Breast epithelium (tissue), 4 donors: ENCODE measurements around the gene DLG1. TPM values are rescaled to one million over a fixed set of nuclear protein-coding genes. Genes with fewer than 3 reads are reported as not detected.

Source experiments
- DNase-seq, 2 donors: peaks; one replicate each; pipeline ENCODE4 v3.0.0-alpha.2; 2019; ENCODE audit warnings: low spot score in 2 of 2
- H3K27ac ChIP-seq, 2 donors: fragments of 200-600 bp; sonication (generic) in 1 of 2; one replicate each; pipeline ENCODE4 v1.5.1; 2016 to 2019; ENCODE audit warnings: mild to moderate bottlenecking in 1 of 2
- H3K27me3 ChIP-seq, 2 donors: fragments of 200-600 bp; sonication (generic) in 1 of 2; one replicate each; pipeline versions ENCODE4 v1.5.1 to v1.6.0; 2017 to 2019; ENCODE audit warnings: control low read depth in 1 of 2, mild to moderate bottlenecking in 1 of 2
- H3K36me3 ChIP-seq: fragments of 200-600 bp; one replicate; pipeline ENCODE4 v1.5.1; 2019
- H3K4me1 ChIP-seq, 2 donors: fragments of 200-600 bp; sonication (generic); one replicate each; pipeline ENCODE4 v1.5.1; 2016 to 2019; ENCODE audit warnings: control low read depth in 1 of 2
- H3K4me3 ChIP-seq, 3 donors: fragments of 200-600 bp; sonication (generic); 1 replicate in 2 of 3; 2 replicates in 1 of 3; pipeline ENCODE4 v1.5.1; 2016 to 2019; ENCODE audit warnings: mild to moderate bottlenecking in 3 of 3, moderate library complexity in 2 of 3
- H3K9me3 ChIP-seq, 2 donors: fragments of 200-600 bp; sonication (generic) in 1 of 2; one replicate each; pipeline ENCODE4 v1.5.1; 2016 to 2019; ENCODE audit warnings: control low read depth in 1 of 2
- POLR2A ChIP-seq: fragments of 450-650 bp; IDR thresholded peaks from one replicate; pipeline ENCODE4 v1.6.1; 2016; ENCODE audit warnings: antibody characterized with exemption, mild to moderate bottlenecking, moderate library complexity
- POLR2AphosphoS5 ChIP-seq, 3 donors: sonication (generic); formaldehyde crosslinking; IDR thresholded peaks; one replicate each; pipeline ENCODE4 v1.6.1; 2017; ENCODE audit warnings: antibody characterized with exemption in 3 of 3
- intact Hi-C: fragments of 100-400 bp; cut with DNase I; formaldehyde crosslinking; loops from one replicate; pipeline ENCODE4 v1.15.1; 2023; ENCODE audit warnings: low total_unique reads
- total RNA-seq, 3 donors: library from RNA; depleted of rRNA; stranded (reverse); fragments of >200 nt; gene quantifications; one replicate each; pipeline ENCODE4 v1.1.0, GENCODE V29; 2016
- TF ChIP-seq, protein P1 (sequence below), 3 donors: fragments of 450-650 bp; IDR thresholded peaks; one replicate each; pipeline ENCODE4 v1.5.1; 2016 to 2017; ENCODE audit warnings: antibody characterized with exemption in 3 of 3, mild to moderate bottlenecking in 3 of 3, moderate library complexity in 3 of 3

DLG1 gene
- total RNA-seq, 3 donors from 2014 or later = 76.0 to 100 (median 76.7) TPM

DNA sequence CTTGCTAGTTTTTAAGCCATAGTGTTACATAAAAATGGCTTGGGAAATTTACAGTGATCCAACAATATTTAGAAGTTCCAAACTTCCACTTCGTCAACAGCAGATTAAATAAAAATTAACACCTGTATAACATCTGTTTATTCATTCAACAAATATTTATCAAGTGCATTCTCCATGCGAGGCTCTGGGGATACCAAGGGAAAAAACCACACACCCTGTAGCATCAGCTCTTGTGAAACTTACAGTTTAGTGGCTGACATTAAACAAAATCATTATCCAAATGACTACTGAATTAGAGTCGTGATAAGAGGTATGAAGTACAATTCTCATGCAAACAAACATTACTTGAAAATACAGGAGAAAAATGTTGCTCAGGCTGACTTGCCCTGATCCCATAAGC, 122.9 kb downstream of the DLG1 start:
- H3K27me3 ChIP-seq = no peaks in the 10 kb centered on the region
- TF ChIP-seq, protein P1, sequence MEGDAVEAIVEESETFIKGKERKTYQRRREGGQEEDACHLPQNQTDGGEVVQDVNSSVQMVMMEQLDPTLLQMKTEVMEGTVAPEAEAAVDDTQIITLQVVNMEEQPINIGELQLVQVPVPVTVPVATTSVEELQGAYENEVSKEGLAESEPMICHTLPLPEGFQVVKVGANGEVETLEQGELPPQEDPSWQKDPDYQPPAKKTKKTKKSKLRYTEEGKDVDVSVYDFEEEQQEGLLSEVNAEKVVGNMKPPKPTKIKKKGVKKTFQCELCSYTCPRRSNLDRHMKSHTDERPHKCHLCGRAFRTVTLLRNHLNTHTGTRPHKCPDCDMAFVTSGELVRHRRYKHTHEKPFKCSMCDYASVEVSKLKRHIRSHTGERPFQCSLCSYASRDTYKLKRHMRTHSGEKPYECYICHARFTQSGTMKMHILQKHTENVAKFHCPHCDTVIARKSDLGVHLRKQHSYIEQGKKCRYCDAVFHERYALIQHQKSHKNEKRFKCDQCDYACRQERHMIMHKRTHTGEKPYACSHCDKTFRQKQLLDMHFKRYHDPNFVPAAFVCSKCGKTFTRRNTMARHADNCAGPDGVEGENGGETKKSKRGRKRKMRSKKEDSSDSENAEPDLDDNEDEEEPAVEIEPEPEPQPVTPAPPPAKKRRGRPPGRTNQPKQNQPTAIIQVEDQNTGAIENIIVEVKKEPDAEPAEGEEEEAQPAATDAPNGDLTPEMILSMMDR (IDR thresholded peaks at IDR 0.05) = no peak
- no peak for TF ChIP-seq POLR2AphosphoS5 (IDR thresholded peaks at IDR 0.05)
- TF ChIP-seq POLR2A = no peak

DNA sequence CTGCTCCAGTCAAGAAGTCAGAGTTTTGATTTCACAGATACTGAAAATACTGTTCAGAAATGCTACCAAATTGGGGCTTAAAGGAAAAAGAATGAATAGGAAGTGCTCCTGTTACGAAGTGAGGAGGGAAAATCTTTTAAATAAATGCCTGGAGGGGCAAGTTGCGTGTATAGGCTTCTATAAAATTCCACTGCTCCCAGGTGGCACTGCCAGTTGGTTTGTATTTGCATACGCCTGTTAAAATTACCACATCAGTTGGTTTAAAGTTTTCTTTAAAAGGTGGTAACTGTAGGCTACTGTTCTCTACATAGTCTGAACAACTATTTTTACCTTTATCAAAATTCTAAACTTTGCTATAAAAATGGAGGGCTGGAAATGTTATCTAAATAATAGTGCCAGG, 123.5 kb downstream of the DLG1 start:
- no peak for DNase-seq
- no peak overlapping the region for H3K4me3 ChIP-seq
- H3K4me1 ChIP-seq = no peaks in the 10 kb centered on the region
- TF ChIP-seq POLR2AphosphoS5 (IDR thresholded peaks at IDR 0.05) (no peak), POLR2A (no peak)
- TF ChIP-seq, protein P1 (IDR thresholded peaks at IDR 0.05) = no peak
- no peaks in the 10 kb centered on the region for H3K36me3 ChIP-seq
- H3K27ac ChIP-seq = no peak overlapping the region
- H3K9me3 ChIP-seq = no peaks in the 10 kb centered on the region
- H3K27me3 ChIP-seq = no peaks in the 10 kb centered on the region
- intact Hi-C loops = no loop called here

More for the DNA sequence above, 122.9 kb downstream of the DLG1 start:
- H3K9me3 ChIP-seq = no peaks in the 10 kb centered on the region
- intact Hi-C loops = no loop called here
- no peaks in the 10 kb centered on the region for H3K36me3 ChIP-seq
- no peaks in the 10 kb centered on the region for H3K4me1 ChIP-seq
- H3K4me3 ChIP-seq = no peak overlapping the region
- DNase-seq = no peak
- H3K27ac ChIP-seq = no peak overlapping the region

DNA sequence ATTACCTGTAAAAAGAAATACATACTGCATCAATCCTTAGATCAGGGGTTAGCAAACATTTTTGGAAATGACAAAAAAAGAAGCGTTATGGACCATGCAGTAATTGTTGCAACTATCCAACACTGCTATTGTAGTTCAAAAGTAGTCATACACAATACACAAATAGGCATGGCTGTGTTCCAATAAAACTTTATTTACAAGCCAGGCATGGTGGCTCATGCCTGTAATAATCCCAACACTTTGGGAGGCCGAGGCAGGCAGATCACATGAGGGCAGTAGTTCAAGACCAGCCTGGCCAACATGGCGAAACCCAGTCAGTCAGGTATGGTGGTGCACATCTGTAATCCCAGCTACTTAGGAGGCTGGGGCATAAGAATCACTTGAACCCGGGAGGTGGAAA, 124.8 kb downstream of the DLG1 start:
- intact Hi-C loops = no loop called here
- TF ChIP-seq, protein P1 (IDR thresholded peaks at IDR 0.05) = no peak
- TF ChIP-seq POLR2A (no peak), POLR2AphosphoS5 (IDR thresholded peaks at IDR 0.05) (no peak)

DNA sequence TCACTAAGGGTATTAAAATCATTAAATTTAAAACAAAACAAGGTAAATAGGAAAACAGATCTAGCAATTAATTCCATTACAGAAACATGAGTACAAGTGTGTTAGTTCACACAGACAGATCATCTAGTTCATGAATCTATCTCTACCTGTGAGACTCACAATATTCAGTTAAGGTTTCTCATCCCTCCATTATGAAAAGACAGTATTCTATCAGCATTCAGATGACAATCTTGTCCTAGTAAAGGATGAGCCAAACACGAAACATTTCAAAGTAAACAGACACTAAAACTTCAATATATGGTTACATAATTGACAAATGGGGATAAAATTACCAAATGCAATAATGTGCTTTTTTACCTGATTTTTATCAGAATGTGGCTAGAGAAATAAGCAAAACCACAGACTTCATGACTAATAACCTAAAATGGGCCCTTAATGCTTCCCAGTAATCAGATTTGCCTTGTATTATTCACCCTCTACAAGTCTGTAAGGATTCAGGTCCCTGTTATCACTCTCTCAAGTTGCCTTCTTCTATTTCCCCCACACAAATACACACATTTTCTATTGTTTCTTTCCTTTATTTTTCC, 126.8 kb downstream of the DLG1 start:
- intact Hi-C loops = no loop called here
- no peak overlapping the region for H3K27ac ChIP-seq
- H3K27me3 ChIP-seq = no peaks in the 10 kb centered on the region
- TF ChIP-seq POLR2A (no peak), POLR2AphosphoS5 (IDR thresholded peaks at IDR 0.05) (no peak)
- TF ChIP-seq, protein P1 (IDR thresholded peaks at IDR 0.05) = no peak
- H3K4me1 ChIP-seq = no peaks in the 10 kb centered on the region
- H3K9me3 ChIP-seq = no peaks in the 10 kb centered on the region
- DNase-seq = no peak
- no peaks in the 10 kb centered on the region for H3K36me3 ChIP-seq
- H3K4me3 ChIP-seq = no peak overlapping the region

More for the DNA sequence above, 124.8 kb downstream of the DLG1 start:
- no peak for DNase-seq
- Histone ChIP-seq H3K36me3 (no peaks in the 10 kb centered on the region), H3K9me3 (no peaks in the 10 kb centered on the region), H3K4me1 (no peaks in the 10 kb centered on the region), H3K27ac (no peak overlapping the region), H3K4me3 (no peak overlapping the region), H3K27me3 (no peaks in the 10 kb centered on the region)

DNA sequence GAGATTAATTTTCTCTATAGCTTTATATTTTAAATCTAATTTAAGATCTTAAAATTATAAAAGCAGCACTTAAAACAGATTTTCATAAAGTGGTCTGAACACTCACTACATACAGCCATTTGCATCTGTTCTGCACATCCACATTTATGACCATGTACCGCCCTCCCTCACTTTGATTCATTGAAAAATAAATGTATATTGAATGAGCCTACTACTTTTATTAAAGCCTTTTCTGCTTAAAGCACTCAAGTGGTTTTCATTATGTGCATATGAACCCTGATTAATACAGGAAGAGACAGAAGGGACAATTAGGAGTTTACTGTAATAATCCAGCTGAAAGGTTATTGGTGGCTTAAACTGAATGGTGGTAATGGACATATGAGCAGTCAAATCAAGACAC, 129.4 kb downstream of the DLG1 start:
- intact Hi-C loops = no loop called here
- Histone ChIP-seq H3K4me3 (no peak overlapping the region), H3K27me3 (no peaks in the 10 kb centered on the region), H3K9me3 (no peaks in the 10 kb centered on the region), H3K27ac (no peak overlapping the region), H3K4me1 (no peaks in the 10 kb centered on the region), H3K36me3 (no peaks in the 10 kb centered on the region)
- DNase-seq = no peak
- TF ChIP-seq POLR2A = no peak
- no peak for TF ChIP-seq POLR2AphosphoS5 (IDR thresholded peaks at IDR 0.05)
- TF ChIP-seq, protein P1 (IDR thresholded peaks at IDR 0.05) = no peak
